ENCODE data around the gene BTNL9.
"Not testable (repeated sequence)": the region's sequence is repeated elsewhere in the genome, so short reads cannot be mapped to it uniquely, and the experiment has no call there.

The BTNL9 gene

GRCh38 chr5:181039931-181040630 is at the start of gene BTNL9:
Gene BTNL9, plus strand, starts transcription at chr5:181040266. Its CDS starts 5,224 bp downstream, at chr5:181045490.
- no peak for DNase-seq

- DNase-seq = no peak
Measured at GRCh38 chr5:180990882-180991242, 49.2 kb upstream of the BTNL9 start.

GRCh38 chr5:181001947-181002346 is 38.1 kb upstream of the BTNL9 start:
- DNase-seq = no peak

- no peak for DNase-seq
Measured at GRCh38 chr5:181005791-181006190, 34.3 kb upstream of the BTNL9 start.

- DNase-seq = no peak
Measured at GRCh38 chr5:181008136-181008535, 31.9 kb upstream of the BTNL9 start.

- DNase-seq = not testable (repeated sequence)
Measured at GRCh38 chr5:181010018-181010417, 30.0 kb upstream of the BTNL9 start.

GRCh38 chr5:181014654-181015053 is 25.4 kb upstream of the BTNL9 start:
- DNase-seq = not testable (repeated sequence)

GRCh38 chr5:181017448-181017847 is 22.6 kb upstream of the BTNL9 start:
- DNase-seq = not testable (repeated sequence)

GRCh38 chr5:181020688-181021087 is 19.4 kb upstream of the BTNL9 start:
- no peak for DNase-seq

- DNase-seq = no peak
Measured at GRCh38 chr5:181024245-181025064, 15.6 kb upstream of the BTNL9 start.

- no peak for DNase-seq
Measured at GRCh38 chr5:181027452-181028031, 12.5 kb upstream of the BTNL9 start.

- no peak for DNase-seq
Measured at GRCh38 chr5:181028032-181028819, 11.8 kb upstream of the BTNL9 start.

- DNase-seq = no peak
Measured at GRCh38 chr5:181031716-181032115, 8.3 kb upstream of the BTNL9 start.

GRCh38 chr5:181035991-181036815 is 3.9 kb upstream of the BTNL9 start:
- no peak for DNase-seq

GRCh38 chr5:181036816-181037364 is 3.2 kb upstream of the BTNL9 start:
- DNase-seq = no peak

GRCh38 chr5:181037365-181037861 is 2.7 kb upstream of the BTNL9 start:
- no peak for DNase-seq

GRCh38 chr5:181039471-181039870 is 595 bp upstream of the BTNL9 start:
- no peak for DNase-seq

- DNase-seq = no peak
Measured at GRCh38 chr5:181040631-181040945, 522 bp downstream of the BTNL9 start.

GRCh38 chr5:181041043-181041442 is 977 bp downstream of the BTNL9 start:
- no peak for DNase-seq

- DNase-seq = no peak
Measured at GRCh38 chr5:181042036-181042713, 2.1 kb downstream of the BTNL9 start.

GRCh38 chr5:181042722-181043121 is 2.7 kb downstream of the BTNL9 start:
- no peak for DNase-seq
